Erythroblast (primary cell): ENCODE data around the gene NFKB2.

Experiments used
- GATA1 ChIP-seq: IDR thresholded peaks from 2 replicates; pipeline ENCODE4 v1.6.1; 2011; ENCODE audit warnings: low read depth, mild to moderate bottlenecking, control low read depth, low read length, moderate library complexity
- POLR2A ChIP-seq: IDR thresholded peaks from 2 replicates; pipeline ENCODE4 v1.6.1; 2011; ENCODE audit warnings: mild to moderate bottlenecking, low read length

DNA sequence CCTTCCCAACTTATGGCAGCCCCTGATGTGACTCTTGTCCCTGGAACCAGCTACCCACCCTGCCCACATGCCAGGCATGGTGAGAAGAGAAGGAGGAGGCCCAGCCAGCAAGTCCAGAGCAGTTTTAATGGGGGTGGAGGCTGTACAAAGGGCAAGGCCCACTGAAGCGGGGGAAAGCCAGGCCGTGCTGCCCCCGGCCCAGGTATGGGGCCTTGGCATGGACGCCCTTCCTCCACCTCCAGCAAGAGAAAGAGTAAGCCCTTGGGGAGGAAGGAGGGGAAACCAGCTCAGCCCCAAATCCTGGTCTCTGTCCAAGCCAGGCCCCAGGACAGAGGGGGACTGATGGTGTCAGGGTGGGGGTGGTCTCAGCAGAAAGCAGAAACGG, 7.0 kb downstream of the NFKB2 start:
- TF ChIP-seq GATA1 (no peak), POLR2A (no peak)
